Skeletal muscle satellite cell (primary cell): Measurements from ENCODE around the gene CASP2. TPM values are rescaled to one million over a fixed set of nuclear protein-coding genes. Genes with fewer than 3 reads are reported as not detected.

Experiments
- H3K27me3 ChIP-seq: 2 replicates; pipeline ENCODE4 v1.7.0; 2013; ENCODE audit warnings: low read length; ENCODE audit not compliant: control insufficient read depth, insufficient read depth
- H3K36me3 ChIP-seq: 2 replicates; pipeline ENCODE4 v1.7.0; 2013; ENCODE audit warnings: mild to moderate bottlenecking, control low read depth, low read length; ENCODE audit not compliant: insufficient read depth
- H3K4me1 ChIP-seq: 2 replicates; pipeline ENCODE4 v1.7.0; 2013; ENCODE audit warnings: low read length; ENCODE audit not compliant: control insufficient read depth, insufficient read depth
- H3K4me2 ChIP-seq: 2 replicates; pipeline ENCODE4 v1.7.0; 2013; ENCODE audit warnings: mild to moderate bottlenecking, low read length
- H3K4me3 ChIP-seq: 2 replicates; pipeline ENCODE4 v1.7.0; 2013; ENCODE audit warnings: low read length
- H3K9ac ChIP-seq: 2 replicates; pipeline ENCODE4 v1.7.0; 2013; ENCODE audit warnings: mild to moderate bottlenecking, low read depth, low read length, moderate library complexity
- H3K9me3 ChIP-seq: replicated peaks from 2 replicates; pipeline ENCODE4 v1.7.0; 2013; ENCODE audit warnings: mild to moderate bottlenecking, control low read depth, low read length
- total RNA-seq: library from RNA; depleted of rRNA; stranded (reverse); fragments of >200 nt; gene quantifications from 2 replicates; pipeline ENCODE4 v1.2.3, GENCODE V29; 2012; rRNA removed

Gene CASP2
- total RNA-seq = 8.3 and 9.9 TPM in 2 replicates

DNA sequence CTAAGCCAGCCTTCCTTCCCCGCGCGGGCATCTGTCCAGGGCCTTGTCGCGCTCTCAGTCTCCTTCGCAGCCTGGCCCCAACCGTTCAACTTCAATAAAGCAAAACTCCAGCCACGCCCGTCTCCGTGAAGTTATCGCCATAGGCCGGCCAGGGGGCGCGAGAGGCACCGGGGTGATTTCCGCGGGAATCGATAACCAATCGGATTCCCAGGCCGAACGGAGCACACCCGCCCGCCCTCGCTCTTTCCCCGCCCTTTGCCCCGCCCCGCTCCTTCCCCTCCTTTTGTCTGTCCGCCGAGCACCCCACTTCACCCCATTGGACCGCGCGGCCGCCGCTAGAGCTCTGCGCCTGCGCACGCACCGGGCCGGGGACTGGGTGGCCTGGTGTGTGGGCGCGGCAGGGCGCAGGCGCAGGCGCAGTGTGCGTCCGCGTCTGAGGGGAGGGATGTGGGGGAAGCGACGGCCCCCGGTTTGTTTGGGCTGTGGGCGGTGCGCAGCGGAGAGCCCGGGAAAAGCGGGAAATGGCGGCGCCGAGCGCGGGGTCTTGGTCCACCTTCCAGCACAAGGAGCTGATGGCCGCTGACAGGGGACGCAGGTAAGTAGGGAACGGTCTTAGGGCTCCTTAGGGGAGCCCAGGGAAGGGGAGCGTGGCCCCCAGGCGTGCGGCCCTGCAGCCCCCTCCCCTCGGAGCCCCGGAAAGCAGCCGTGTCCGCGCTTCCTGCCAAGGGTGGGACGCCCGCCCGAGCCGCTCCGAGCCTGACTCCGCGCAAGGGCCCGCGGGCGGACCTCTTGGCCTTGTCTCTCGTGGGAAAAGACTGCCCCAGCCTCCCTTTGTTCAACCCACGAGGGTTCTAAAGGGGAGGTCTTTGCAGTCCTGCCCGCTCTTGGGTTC, at the start of gene CASP2:
TSS of gene CASP2 (plus strand) at position 417 of the 892 bp plus-strand sequence. CDS start at position 522, 105 bp downstream.
- no peaks in the 10 kb centered on the region for H3K9me3 ChIP-seq
- no peaks in the 10 kb centered on the region for H3K27me3 ChIP-seq
- peaks cover 25% of the 10 kb centered on the region for H3K4me1 ChIP-seq

DNA sequence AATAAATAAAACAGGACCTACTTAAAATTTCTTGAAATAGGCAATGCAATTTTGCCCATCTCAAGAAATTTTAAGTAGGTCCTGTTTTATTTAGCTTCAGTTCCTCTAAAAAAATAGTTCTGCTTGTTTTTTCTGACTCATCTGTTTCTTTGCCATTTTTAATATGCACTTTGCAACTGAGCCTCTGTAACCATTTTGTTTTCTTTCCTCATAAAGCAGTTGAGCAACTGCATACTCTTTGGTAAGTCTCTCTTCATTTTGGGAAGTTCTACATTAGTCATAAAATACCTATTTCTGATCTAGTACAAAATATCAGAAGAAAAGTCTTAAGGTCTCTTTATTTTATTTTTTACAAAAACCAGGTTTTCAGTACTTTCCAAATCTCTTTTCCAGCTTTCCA, 48.3 kb upstream of the CASP2 start:
- Histone ChIP-seq H3K4me1 (peaks cover 34% of the 10 kb centered on the region), H3K27me3 (no peaks in the 10 kb centered on the region), H3K4me2 (peak overlapping the region; percentile 74), H3K36me3 (no peaks in the 10 kb centered on the region), H3K4me3 (no peak overlapping the region), H3K9ac (peak overlapping the region; percentile 61), H3K9me3 (no peaks in the 10 kb centered on the region)

More for the DNA sequence above, at the start of gene CASP2:
- peak within 1 kb of the TSS; percentile 91 for H3K4me3 ChIP-seq
- peak within 1 kb of the TSS; percentile 96 for H3K9ac ChIP-seq
- H3K36me3 ChIP-seq = peaks cover 16% of the 10 kb centered on the region
- peak within 1 kb of the TSS; percentile 86 for H3K4me2 ChIP-seq

DNA sequence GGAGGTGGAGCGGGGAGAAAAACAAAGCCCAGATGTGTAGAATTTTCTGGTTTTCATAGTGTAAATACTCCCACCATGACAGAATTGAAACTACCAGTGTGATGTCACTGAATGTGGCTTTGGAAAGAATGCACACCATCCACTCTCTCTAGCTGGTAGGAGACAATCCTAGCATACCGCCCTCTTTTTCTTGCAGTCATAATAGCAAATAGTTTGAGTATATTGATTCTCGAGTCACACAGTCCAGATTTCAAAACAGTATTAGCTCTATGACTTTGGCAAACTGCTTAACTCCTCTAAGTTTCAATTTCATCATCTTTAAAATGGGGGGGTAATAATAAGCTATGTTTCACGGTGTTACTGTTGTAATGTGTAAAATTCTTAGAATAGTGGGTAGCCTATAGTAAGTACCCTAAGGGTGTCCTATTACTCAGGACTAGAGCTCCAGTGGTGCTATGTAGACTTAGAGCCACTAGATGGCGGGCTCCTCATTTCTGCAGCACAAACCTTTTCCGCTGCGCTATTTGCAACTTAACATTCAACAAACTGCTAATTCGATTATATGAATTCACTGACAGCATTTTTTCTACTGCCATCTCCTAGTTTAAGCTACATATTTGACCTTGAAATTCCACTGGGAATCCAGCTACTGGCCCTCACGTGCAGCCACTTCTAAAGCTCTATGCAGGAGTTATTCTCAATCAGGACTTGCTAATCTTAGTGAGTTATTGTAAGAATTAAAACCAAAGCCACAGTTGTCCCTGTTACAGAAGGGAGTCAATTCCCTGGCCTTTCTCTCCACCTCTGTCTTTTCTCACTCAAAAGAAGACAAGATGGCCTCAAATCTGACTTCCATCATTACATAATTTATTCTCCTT, 47.6 kb upstream of the CASP2 start:
- Histone ChIP-seq H3K27me3 (no peaks in the 10 kb centered on the region), H3K36me3 (no peaks in the 10 kb centered on the region), H3K9ac (peak overlapping the region; percentile 61), H3K4me1 (peaks cover 38% of the 10 kb centered on the region), H3K4me2 (peak overlapping the region; percentile 74), H3K4me3 (peak overlapping the region; percentile 54), H3K9me3 (no peaks in the 10 kb centered on the region)

DNA sequence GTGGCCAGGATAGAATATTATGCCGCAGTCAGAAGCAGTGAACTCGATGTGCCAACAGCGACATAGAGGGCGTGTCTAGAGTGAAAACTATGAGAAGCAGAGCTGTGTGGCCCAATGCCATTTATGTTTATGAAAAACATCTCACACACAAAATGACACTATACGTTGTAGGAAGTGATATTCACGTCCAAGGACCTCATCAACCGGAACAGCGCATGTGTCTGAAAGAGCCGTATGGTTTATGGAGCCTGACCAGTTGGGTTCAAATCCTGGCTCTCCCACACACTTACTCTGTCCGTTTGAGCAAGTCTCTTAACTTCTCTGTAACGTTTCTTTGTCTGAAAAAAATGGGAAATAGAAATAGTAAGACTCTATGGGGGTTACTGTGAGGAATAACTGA, 45.8 kb upstream of the CASP2 start:
- H3K27me3 ChIP-seq = no peaks in the 10 kb centered on the region
- peaks cover 41% of the 10 kb centered on the region for H3K4me1 ChIP-seq
- H3K9ac ChIP-seq = no peak overlapping the region
- no peak overlapping the region for H3K4me2 ChIP-seq
- no peaks in the 10 kb centered on the region for H3K36me3 ChIP-seq
- no peaks in the 10 kb centered on the region for H3K9me3 ChIP-seq
- H3K4me3 ChIP-seq = no peak overlapping the region

DNA sequence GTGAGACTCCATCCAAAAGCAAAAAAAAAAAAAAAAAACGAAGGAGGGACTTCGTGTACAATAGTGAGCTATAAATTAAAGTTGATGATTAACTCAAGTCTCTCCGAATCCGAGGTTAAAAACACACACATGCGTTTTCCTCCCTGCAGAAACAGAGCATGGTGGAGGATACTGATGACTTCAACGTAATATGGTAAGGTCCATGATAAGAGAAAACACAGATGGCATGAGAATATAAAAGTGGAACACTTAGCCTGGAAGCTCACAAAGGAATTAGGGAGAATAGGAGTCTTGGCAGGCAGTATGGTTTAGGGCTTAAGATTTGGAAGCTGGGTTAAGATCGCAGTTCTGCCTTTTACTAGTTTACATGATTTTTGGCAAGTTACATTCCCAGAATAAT, 45.0 kb upstream of the CASP2 start:
- Histone ChIP-seq H3K36me3 (no peaks in the 10 kb centered on the region), H3K9ac (no peak overlapping the region), H3K4me3 (no peak overlapping the region), H3K4me2 (no peak overlapping the region), H3K27me3 (no peaks in the 10 kb centered on the region), H3K4me1 (peaks cover 40% of the 10 kb centered on the region), H3K9me3 (no peaks in the 10 kb centered on the region)

DNA sequence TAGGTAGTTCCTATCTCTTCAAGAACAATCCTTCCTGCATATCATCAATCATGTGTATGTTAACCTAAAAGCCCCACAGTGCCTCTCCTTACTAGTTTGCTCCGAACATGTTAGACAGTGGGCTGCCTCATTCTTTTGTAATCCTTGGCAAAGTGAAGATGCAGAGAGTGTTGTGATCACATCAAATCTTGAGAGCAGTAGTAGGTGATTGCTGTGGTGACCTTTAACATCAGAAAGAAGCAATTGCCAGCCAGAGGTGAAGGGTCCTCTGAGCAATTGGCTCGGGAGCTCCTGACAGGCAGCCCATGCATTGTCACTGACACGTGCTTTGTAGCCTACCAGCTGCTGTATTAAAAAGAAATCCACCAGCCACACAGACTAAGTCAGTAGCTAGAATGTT, 44.5 kb upstream of the CASP2 start:
- no peaks in the 10 kb centered on the region for H3K9me3 ChIP-seq
- H3K4me1 ChIP-seq = peaks cover 35% of the 10 kb centered on the region
- no peak overlapping the region for H3K9ac ChIP-seq
- H3K4me3 ChIP-seq = no peak overlapping the region
- H3K36me3 ChIP-seq = no peaks in the 10 kb centered on the region
- no peaks in the 10 kb centered on the region for H3K27me3 ChIP-seq
- H3K4me2 ChIP-seq = no peak overlapping the region

DNA sequence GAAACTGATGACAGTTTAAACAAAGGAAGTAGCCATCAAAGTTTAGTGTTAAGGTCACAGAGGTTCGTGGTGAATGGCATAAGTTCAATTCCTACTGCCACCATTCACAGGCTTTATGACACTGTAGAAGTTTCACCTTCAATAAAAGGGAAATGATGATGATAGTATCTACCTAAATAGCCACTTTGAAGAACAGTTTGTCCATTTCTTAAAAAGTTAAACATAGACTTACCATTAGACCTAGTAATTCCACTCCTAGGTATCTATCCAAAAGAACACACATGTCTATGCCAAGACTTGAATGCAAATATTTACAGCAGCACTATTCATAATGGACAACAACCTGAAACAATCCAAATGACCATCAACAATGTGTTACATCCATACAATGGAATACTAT, 43.8 kb upstream of the CASP2 start:
- no peak overlapping the region for H3K9ac ChIP-seq
- peaks cover 28% of the 10 kb centered on the region for H3K4me1 ChIP-seq
- no peak overlapping the region for H3K4me3 ChIP-seq
- H3K27me3 ChIP-seq = no peaks in the 10 kb centered on the region
- no peaks in the 10 kb centered on the region for H3K9me3 ChIP-seq
- no peaks in the 10 kb centered on the region for H3K36me3 ChIP-seq
- no peak overlapping the region for H3K4me2 ChIP-seq

DNA sequence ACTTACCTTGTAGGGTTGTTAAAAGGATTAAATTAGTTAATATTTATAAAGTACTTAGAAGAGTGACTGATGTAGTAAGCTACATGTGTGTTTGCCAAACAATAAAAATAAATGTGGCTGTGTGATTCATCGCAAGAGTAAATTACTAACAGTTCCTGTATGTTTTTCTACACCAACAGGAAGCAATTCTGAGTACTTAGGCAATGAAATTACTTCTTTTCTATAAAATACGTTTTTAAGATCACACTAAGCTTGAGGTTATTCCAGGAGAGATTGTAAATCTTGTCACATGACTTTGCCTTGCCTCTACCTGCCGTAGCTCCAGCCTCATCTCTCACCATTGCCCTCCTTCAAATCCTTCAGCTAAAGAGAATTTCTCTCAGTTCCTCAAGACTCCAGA, 43.0 kb upstream of the CASP2 start:
- H3K9ac ChIP-seq = no peak overlapping the region
- no peak overlapping the region for H3K4me3 ChIP-seq
- peak overlapping the region; percentile 11 for H3K4me2 ChIP-seq
- H3K9me3 ChIP-seq = no peaks in the 10 kb centered on the region
- no peaks in the 10 kb centered on the region for H3K27me3 ChIP-seq
- no peaks in the 10 kb centered on the region for H3K36me3 ChIP-seq
- H3K4me1 ChIP-seq = peaks cover 22% of the 10 kb centered on the region

DNA sequence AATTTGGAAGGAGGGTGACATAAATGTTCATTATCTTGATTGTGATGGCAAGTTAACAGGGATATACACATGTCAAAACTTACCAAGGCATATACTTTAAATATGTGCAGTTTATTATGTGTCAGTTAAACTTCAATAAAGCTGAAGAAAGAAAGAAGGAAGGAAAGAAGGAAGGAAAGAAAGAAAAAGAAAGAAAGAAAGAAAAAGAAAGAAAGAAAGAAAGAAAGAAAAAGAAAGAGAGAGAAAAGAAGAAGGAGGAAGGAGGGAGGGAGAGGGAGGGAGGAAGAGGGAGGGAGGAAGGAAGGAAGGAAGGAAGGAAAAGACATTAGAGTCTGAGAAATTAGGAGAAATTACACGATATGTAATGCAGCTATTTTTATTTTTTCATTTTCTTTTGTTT, 40.8 kb upstream of the CASP2 start:
- Histone ChIP-seq H3K9ac (no peak overlapping the region), H3K27me3 (no peaks in the 10 kb centered on the region), H3K36me3 (no peaks in the 10 kb centered on the region), H3K4me1 (peaks cover 12% of the 10 kb centered on the region), H3K4me3 (no peak overlapping the region), H3K9me3 (no peaks in the 10 kb centered on the region), H3K4me2 (no peak overlapping the region)

DNA sequence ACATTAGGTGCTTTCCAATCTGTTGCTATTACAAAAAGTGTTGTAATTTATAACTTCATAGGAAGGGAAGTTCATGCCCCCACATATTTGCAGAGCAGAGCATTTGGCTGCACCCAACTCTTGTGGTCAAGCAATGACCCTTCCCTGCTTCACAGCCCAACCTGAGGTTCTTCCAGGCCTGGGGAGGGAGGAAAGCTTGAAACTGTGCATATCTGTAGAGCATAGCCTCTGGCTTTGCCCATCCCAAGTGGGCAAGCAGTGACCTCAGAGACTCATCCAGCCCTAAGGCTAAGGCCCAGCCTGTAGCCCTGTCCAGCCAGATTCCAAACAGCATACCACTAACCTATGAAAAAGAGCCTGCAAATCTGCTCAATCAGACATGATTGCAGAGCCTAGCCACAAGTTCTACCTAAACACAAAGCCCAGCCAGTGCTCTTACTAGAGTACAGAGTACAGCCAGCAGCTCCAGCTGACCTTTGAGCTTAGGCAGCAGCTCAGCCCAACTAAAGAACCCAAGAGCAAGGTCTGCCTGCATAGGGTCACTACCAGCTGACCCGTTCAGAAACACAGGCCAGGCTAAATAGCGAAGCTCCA, 39.3 kb upstream of the CASP2 start:
- Histone ChIP-seq H3K4me2 (no peak overlapping the region), H3K9ac (no peak overlapping the region), H3K36me3 (no peaks in the 10 kb centered on the region), H3K9me3 (no peaks in the 10 kb centered on the region), H3K4me3 (no peak overlapping the region), H3K27me3 (no peaks in the 10 kb centered on the region), H3K4me1 (peaks cover 12% of the 10 kb centered on the region)

DNA sequence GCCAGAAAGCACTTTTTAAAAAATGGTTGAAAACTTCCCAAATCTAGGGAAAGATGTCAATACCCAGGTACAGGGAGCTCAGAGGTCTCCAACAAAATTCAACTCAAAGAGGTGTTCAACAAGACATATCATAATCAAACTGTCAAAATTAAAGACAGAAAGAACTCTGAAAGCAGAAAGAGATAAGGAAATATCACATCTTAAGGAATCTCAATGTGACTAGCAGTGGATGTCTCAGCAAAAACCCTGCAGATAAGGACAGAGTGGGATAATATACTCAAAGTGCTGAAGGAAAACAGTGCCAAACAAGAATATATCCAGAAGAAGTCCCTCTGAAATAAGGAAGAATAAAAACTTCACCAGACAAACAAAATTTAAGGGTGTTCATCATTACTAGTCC, 38.0 kb upstream of the CASP2 start:
- no peak overlapping the region for H3K4me2 ChIP-seq
- H3K9ac ChIP-seq = no peak overlapping the region
- peaks cover 6% of the 10 kb centered on the region for H3K4me1 ChIP-seq
- no peaks in the 10 kb centered on the region for H3K27me3 ChIP-seq
- H3K9me3 ChIP-seq = no peaks in the 10 kb centered on the region
- no peaks in the 10 kb centered on the region for H3K36me3 ChIP-seq
- H3K4me3 ChIP-seq = no peak overlapping the region
